ENCODE data around the gene CECR2.

CECR2 gene

GRCh38 chr22:17373855-17374254 is 4.6 kb downstream of the CECR2 start:
- H3K79me1 ChIP-seq (ENCODE audit: low read length): peaks cover 6% of the 10 kb centered on the region
- H2BK120ac ChIP-seq (ENCODE audit: insufficient read depth, low read length, poor library complexity): no peak overlapping the region

GRCh38 chr22:17375914-17376614 is 6.8 kb downstream of the CECR2 start:
- no peak overlapping the region for H3K27ac ChIP-seq (ENCODE audit: low read depth, low read length)
- no peaks in the 10 kb centered on the region for H3K27me3 ChIP-seq (ENCODE audit: insufficient read depth, low read length)
- no peak overlapping the region for H3K4me3 ChIP-seq (ENCODE audit: low read depth, low read length)
- H3K79me1 ChIP-seq (ENCODE audit: low read length): no peaks in the 10 kb centered on the region
- H3K14ac ChIP-seq (ENCODE audit: low read length): no peak overlapping the region
- no peak overlapping the region for H3K4me2 ChIP-seq (ENCODE audit: low read length)
- no peak overlapping the region for H2AK5ac ChIP-seq (ENCODE audit: low read length)
- H3K23ac ChIP-seq (ENCODE audit: low read length): no peak overlapping the region
- H3K9ac ChIP-seq (ENCODE audit: low read length): no peak overlapping the region
- H3K18ac ChIP-seq (ENCODE audit: low read length): no peak overlapping the region
- H2AFZ ChIP-seq (ENCODE audit: insufficient read depth, low read length, poor library complexity): no peak overlapping the region
- H2BK120ac ChIP-seq (ENCODE audit: insufficient read depth, low read length, poor library complexity): no peak overlapping the region
- no peak overlapping the region for H2BK12ac ChIP-seq (ENCODE audit: low read length)
- H2BK5ac ChIP-seq (ENCODE audit: low read depth, low read length, poor library complexity): no peak overlapping the region
- H3K4ac ChIP-seq (ENCODE audit: low read depth, low read length): no peak overlapping the region
- no peaks in the 10 kb centered on the region for H3K9me3 ChIP-seq (ENCODE audit: insufficient read depth, low read depth, low read length)
- no peaks in the 10 kb centered on the region for H3K36me3 ChIP-seq (ENCODE audit: control insufficient read depth in 1 of 2, insufficient read depth in 2 of 2, low read length in 2 of 2)
- H4K8ac ChIP-seq (ENCODE audit: low read depth, low read length): no peak overlapping the region
- peaks cover 1% of the 10 kb centered on the region for H3K79me2 ChIP-seq (ENCODE audit: control insufficient read depth, insufficient read depth, low read length, poor library complexity)
- DNase-seq: no peak
- H4K12ac ChIP-seq (ENCODE audit: low read depth, low read length): no peak overlapping the region
- no CpG with 5 or more reads among the region's 11 CpGs for WGBS (ENCODE audit: extremely low coverage, insufficient coverage, insufficient read length)
- peaks cover 5 to 10% of the 10 kb centered on the region in 2 experiments for H3K4me1 ChIP-seq (ENCODE audit: control insufficient read depth in 1 of 2, insufficient read depth in 2 of 2, low read length in 2 of 2)
- H4K91ac ChIP-seq (ENCODE audit: low read depth, low read length): no peak overlapping the region

More at GRCh38 chr22:17373855-17374254, 4.6 kb downstream of the CECR2 start:
- no peak overlapping the region for H2BK5ac ChIP-seq (ENCODE audit: low read depth, low read length, poor library complexity)
- peaks cover 8% of the 10 kb centered on the region for H3K79me2 ChIP-seq (ENCODE audit: control insufficient read depth, insufficient read depth, low read length, poor library complexity)
- no peak overlapping the region for H3K23ac ChIP-seq (ENCODE audit: low read length)
- no peak overlapping the region for H3K4me2 ChIP-seq (ENCODE audit: low read length)
- H3K36me3 ChIP-seq (ENCODE audit: control insufficient read depth in 1 of 2, insufficient read depth in 2 of 2, low read length in 2 of 2): no peaks in the 10 kb centered on the region
- no peaks in the 10 kb centered on the region for H3K9me3 ChIP-seq (ENCODE audit: insufficient read depth, low read depth, low read length)
- H2AFZ ChIP-seq (ENCODE audit: insufficient read depth, low read length, poor library complexity): no peak overlapping the region
- H3K27ac ChIP-seq (ENCODE audit: low read depth, low read length): no peak overlapping the region
- no peaks in the 10 kb centered on the region for H3K27me3 ChIP-seq (ENCODE audit: insufficient read depth, low read length)
- H2BK12ac ChIP-seq (ENCODE audit: low read length): no peak overlapping the region
- no CpG with 5 or more reads among the region's 4 CpGs for WGBS (ENCODE audit: extremely low coverage, insufficient coverage, insufficient read length)
- no peak overlapping the region for H4K12ac ChIP-seq (ENCODE audit: low read depth, low read length)
- H3K18ac ChIP-seq (ENCODE audit: low read length): no peak overlapping the region
- peaks cover 0 to 1% of the 10 kb centered on the region in 2 experiments for H3K4me1 ChIP-seq (ENCODE audit: control insufficient read depth in 1 of 2, insufficient read depth in 2 of 2, low read length in 2 of 2)
- no peak overlapping the region for H3K9ac ChIP-seq (ENCODE audit: low read length)
- H3K4me3 ChIP-seq (ENCODE audit: low read depth, low read length): no peak overlapping the region
- H4K91ac ChIP-seq (ENCODE audit: low read depth, low read length): no peak overlapping the region
- no peak overlapping the region for H4K8ac ChIP-seq (ENCODE audit: low read depth, low read length)
- no peak for DNase-seq
- H3K4ac ChIP-seq (ENCODE audit: low read depth, low read length): no peak overlapping the region
- no peak overlapping the region for H2AK5ac ChIP-seq (ENCODE audit: low read length)
- no peak overlapping the region for H3K14ac ChIP-seq (ENCODE audit: low read length)

- no peak overlapping the region for H4K12ac ChIP-seq (ENCODE audit: low read depth, low read length)
- no peak overlapping the region for H3K4me3 ChIP-seq (ENCODE audit: low read depth, low read length)
- H2BK5ac ChIP-seq (ENCODE audit: low read depth, low read length, poor library complexity): no peak overlapping the region
- H2BK120ac ChIP-seq (ENCODE audit: insufficient read depth, low read length, poor library complexity): no peak overlapping the region
- H3K4me2 ChIP-seq (ENCODE audit: low read length): no peak overlapping the region
- DNase-seq: no peak
- no CpG with 5 or more reads among the region's 1 CpG for WGBS (ENCODE audit: extremely low coverage, insufficient coverage, insufficient read length)
- no peak overlapping the region for H2AFZ ChIP-seq (ENCODE audit: insufficient read depth, low read length, poor library complexity)
- no peaks in the 10 kb centered on the region for H3K9me3 ChIP-seq (ENCODE audit: insufficient read depth, low read depth, low read length)
- H3K79me1 ChIP-seq (ENCODE audit: low read length): no peaks in the 10 kb centered on the region
- no peak overlapping the region for H3K9ac ChIP-seq (ENCODE audit: low read length)
- no peak overlapping the region for H3K23ac ChIP-seq (ENCODE audit: low read length)
- no peak overlapping the region for H4K91ac ChIP-seq (ENCODE audit: low read depth, low read length)
- peaks cover 5 to 12% of the 10 kb centered on the region in 2 experiments for H3K4me1 ChIP-seq (ENCODE audit: control insufficient read depth in 1 of 2, insufficient read depth in 2 of 2, low read length in 2 of 2)
- no peak overlapping the region for H4K8ac ChIP-seq (ENCODE audit: low read depth, low read length)
- no peaks in the 10 kb centered on the region for H3K36me3 ChIP-seq (ENCODE audit: control insufficient read depth in 1 of 2, insufficient read depth in 2 of 2, low read length in 2 of 2)
- H2BK12ac ChIP-seq (ENCODE audit: low read length): no peak overlapping the region
- no peak overlapping the region for H2AK5ac ChIP-seq (ENCODE audit: low read length)
- H3K27ac ChIP-seq (ENCODE audit: low read depth, low read length): no peak overlapping the region
- peaks cover 1% of the 10 kb centered on the region for H3K79me2 ChIP-seq (ENCODE audit: control insufficient read depth, insufficient read depth, low read length, poor library complexity)
- H3K14ac ChIP-seq (ENCODE audit: low read length): no peak overlapping the region
- no peaks in the 10 kb centered on the region for H3K27me3 ChIP-seq (ENCODE audit: insufficient read depth, low read length)
- H3K18ac ChIP-seq (ENCODE audit: low read length): no peak overlapping the region
- H3K4ac ChIP-seq (ENCODE audit: low read depth, low read length): no peak overlapping the region
Observed at GRCh38 chr22:17376950-17377349, 7.7 kb downstream of the CECR2 start.

GRCh38 chr22:17379944-17380343 is 10.7 kb downstream of the CECR2 start:
- no peak overlapping the region for H3K4me3 ChIP-seq (ENCODE audit: low read depth, low read length)
- no peaks in the 10 kb centered on the region for H3K36me3 ChIP-seq (ENCODE audit: control insufficient read depth in 1 of 2, insufficient read depth in 2 of 2, low read length in 2 of 2)
- H3K27me3 ChIP-seq (ENCODE audit: insufficient read depth, low read length): no peaks in the 10 kb centered on the region
- H3K27ac ChIP-seq (ENCODE audit: low read depth, low read length): no peak overlapping the region
- no peak overlapping the region for H3K4me2 ChIP-seq (ENCODE audit: low read length)
- H3K4me1 ChIP-seq (ENCODE audit: control insufficient read depth in 1 of 2, insufficient read depth in 2 of 2, low read length in 2 of 2): peaks cover 5 to 12% of the 10 kb centered on the region in 2 experiments
- H3K18ac ChIP-seq (ENCODE audit: low read length): no peak overlapping the region
- no peak overlapping the region for H4K12ac ChIP-seq (ENCODE audit: low read depth, low read length)
- WGBS (ENCODE audit: extremely low coverage, insufficient coverage, insufficient read length): no CpG with 5 or more reads among the region's 2 CpGs
- H3K4ac ChIP-seq (ENCODE audit: low read depth, low read length): no peak overlapping the region
- H4K8ac ChIP-seq (ENCODE audit: low read depth, low read length): no peak overlapping the region
- H3K79me1 ChIP-seq (ENCODE audit: low read length): no peaks in the 10 kb centered on the region
- no peak overlapping the region for H2AK5ac ChIP-seq (ENCODE audit: low read length)
- no peak overlapping the region for H3K23ac ChIP-seq (ENCODE audit: low read length)
- no peaks in the 10 kb centered on the region for H3K9me3 ChIP-seq (ENCODE audit: insufficient read depth, low read depth, low read length)
- no peak overlapping the region for H2BK5ac ChIP-seq (ENCODE audit: low read depth, low read length, poor library complexity)
- H2BK120ac ChIP-seq (ENCODE audit: insufficient read depth, low read length, poor library complexity): no peak overlapping the region
- no peak overlapping the region for H3K14ac ChIP-seq (ENCODE audit: low read length)
- no peak overlapping the region for H4K91ac ChIP-seq (ENCODE audit: low read depth, low read length)
- no peak for DNase-seq
- peaks cover 3% of the 10 kb centered on the region for H3K79me2 ChIP-seq (ENCODE audit: control insufficient read depth, insufficient read depth, low read length, poor library complexity)
- no peak overlapping the region for H2AFZ ChIP-seq (ENCODE audit: insufficient read depth, low read length, poor library complexity)
- no peak overlapping the region for H2BK12ac ChIP-seq (ENCODE audit: low read length)
- no peak overlapping the region for H3K9ac ChIP-seq (ENCODE audit: low read length)
